DOHH2 (cell line): Measurements from ENCODE around the gene DDX28.
A peak's percentile ranks its signal among the peaks of the same experiment; 100 is the strongest.

ENCODE experiments used
- H3F3A ChIP-seq: fragments of 200-600 bp; sonication (generic), shearing (Covaris generic); 2 replicates; pipeline ENCODE4 v1.6.0; 2016; ENCODE audit warnings: antibody characterized with exemption, mild to moderate bottlenecking; ENCODE audit not compliant: control insufficient read depth, insufficient read depth
- H3K27ac ChIP-seq: fragments of 200-600 bp; sonication (generic); 2 replicates; pipeline ENCODE4 v1.5.1; 2014; ENCODE audit warnings: low read depth, mild to moderate bottlenecking, low read length, moderate library complexity
- H3K27me3 ChIP-seq: fragments of 200-600 bp; sonication (generic); 2 replicates; pipeline ENCODE4 v1.6.1; 2014; ENCODE audit warnings: mild to moderate bottlenecking, low read length, mixed read lengths; ENCODE audit not compliant: control insufficient read depth
- H3K36me3 ChIP-seq: fragments of 200-600 bp; sonication (generic); 2 replicates; pipeline ENCODE4 v1.6.1; 2014; ENCODE audit warnings: mild to moderate bottlenecking, low read length, moderate library complexity, mixed read lengths; ENCODE audit not compliant: control insufficient read depth
- H3K4me1 ChIP-seq: fragments of 200-600 bp; sonication (generic); 2 replicates; pipeline ENCODE4 v1.6.1; 2014; ENCODE audit warnings: mild to moderate bottlenecking, low read length, mixed read lengths; ENCODE audit not compliant: control insufficient read depth
- H3K4me2 ChIP-seq: fragments of 200-600 bp; sonication (generic); 2 replicates; pipeline ENCODE4 v1.6.0; 2014; ENCODE audit warnings: mild to moderate bottlenecking, low read length, moderate library complexity
- H3K4me3 ChIP-seq: fragments of 200-600 bp; sonication (generic); 2 replicates; pipeline ENCODE4 v1.5.1; 2014; ENCODE audit warnings: mild to moderate bottlenecking, low read length, mixed read lengths
- H3K79me2 ChIP-seq: fragments of 200-600 bp; sonication (generic); 2 replicates; pipeline ENCODE4 v1.6.1; 2014; ENCODE audit warnings: mild to moderate bottlenecking, low read length, mixed read lengths; ENCODE audit not compliant: control insufficient read depth
- H3K9me2 ChIP-seq: fragments of 200-600 bp; sonication (generic); replicated peaks from 2 replicates; pipeline ENCODE4 v1.6.1; 2014; ENCODE audit warnings: mild to moderate bottlenecking, low read length, mixed read lengths; ENCODE audit not compliant: control insufficient read depth
- H3K9me3 ChIP-seq: fragments of 200-600 bp; sonication (generic); 2 replicates; pipeline ENCODE4 v1.6.1; 2014; ENCODE audit warnings: antibody characterized with exemption, low read length, mixed read lengths; ENCODE audit not compliant: control insufficient read depth, insufficient read depth
- H4K20me1 ChIP-seq: fragments of 200-600 bp; sonication (generic); 2 replicates; pipeline ENCODE4 v1.6.0; 2014; ENCODE audit warnings: low read depth, mild to moderate bottlenecking, antibody characterized with exemption, low read length, moderate library complexity; ENCODE audit not compliant: control insufficient read depth, insufficient read depth
- CTCF ChIP-seq: fragments of 200-600 bp; sonication (generic); IDR thresholded peaks from one replicate; pipeline ENCODE4 v1.5.1; 2014; ENCODE audit warnings: antibody characterized with exemption, mild to moderate bottlenecking, low read depth, low read length; ENCODE audit not compliant: poor library complexity, severe bottlenecking
- EZH2phosphoT487 ChIP-seq: fragments of 200-600 bp; sonication (generic); IDR thresholded peaks from 2 replicates; pipeline ENCODE4 v1.6.1; 2017; ENCODE audit warnings: borderline replicate concordance, mild to moderate bottlenecking, antibody characterized with exemption, low read length, moderate library complexity, mixed read lengths

DDX28 gene

GRCh38 chr16:68070806-68071517, 47.9 kb upstream of the DDX28 start:
- Histone ChIP-seq H3K4me3 (peak overlapping the region; percentile 50), H3K9me2 (no peaks in the 10 kb centered on the region), H3F3A (peaks cover 19% of the 10 kb centered on the region), H3K79me2 (no peaks in the 10 kb centered on the region), H3K4me2 (peak overlapping the region; percentile 69), H3K36me3 (peaks cover 50% of the 10 kb centered on the region), H4K20me1 (peaks cover 1% of the 10 kb centered on the region; the same call in 1 of the 2 replicates), H3K9me3 (no peaks in the 10 kb centered on the region), H3K27ac (peak overlapping the region; percentile 73), H3K4me1 (peaks cover 68% of the 10 kb centered on the region), H3K27me3 (no peaks in the 10 kb centered on the region)
- TF ChIP-seq EZH2phosphoT487, result no peak
- TF ChIP-seq CTCF, result peak; percentile 46

GRCh38 chr16:68070249-68070730, 47.3 kb upstream of the DDX28 start:
- peaks cover 19% of the 10 kb centered on the region for H3F3A ChIP-seq
- no peak for TF ChIP-seq EZH2phosphoT487
- no peak for TF ChIP-seq CTCF
- H3K4me2 ChIP-seq, result peak overlapping the region; percentile 69
- no peaks in the 10 kb centered on the region for H3K9me3 ChIP-seq
- H4K20me1 ChIP-seq, result peaks cover 3% of the 10 kb centered on the region; the same call in 1 of the 2 replicates
- no peaks in the 10 kb centered on the region for H3K9me2 ChIP-seq
- peak overlapping the region; percentile 50 for H3K4me3 ChIP-seq
- H3K79me2 ChIP-seq, result no peaks in the 10 kb centered on the region
- peak overlapping the region; percentile 73 for H3K27ac ChIP-seq
- peaks cover 61% of the 10 kb centered on the region for H3K4me1 ChIP-seq
- no peaks in the 10 kb centered on the region for H3K27me3 ChIP-seq
- peaks cover 45% of the 10 kb centered on the region for H3K36me3 ChIP-seq

GRCh38 chr16:68069511-68070248, 46.6 kb upstream of the DDX28 start:
- peak overlapping the region; percentile 69 for H3K4me2 ChIP-seq
- TF ChIP-seq EZH2phosphoT487, result no peak
- TF ChIP-seq CTCF, result no peak
- no peaks in the 10 kb centered on the region for H3K27me3 ChIP-seq
- no peaks in the 10 kb centered on the region for H3K9me2 ChIP-seq
- H3K4me1 ChIP-seq, result peaks cover 55% of the 10 kb centered on the region
- peaks cover 46% of the 10 kb centered on the region for H3K36me3 ChIP-seq
- H3F3A ChIP-seq, result peaks cover 19% of the 10 kb centered on the region
- H3K9me3 ChIP-seq, result no peaks in the 10 kb centered on the region
- peak overlapping the region; percentile 50 for H3K4me3 ChIP-seq
- H3K27ac ChIP-seq, result peak overlapping the region; percentile 73
- H4K20me1 ChIP-seq, result peaks cover 6% of the 10 kb centered on the region; the same call in 1 of the 2 replicates
- H3K79me2 ChIP-seq, result no peaks in the 10 kb centered on the region
